Body of pancreas (tissue), 4 donors: ENCODE results near the gene DYNLRB2. TPM values are rescaled to one million over a fixed set of nuclear protein-coding genes. Genes with fewer than 3 reads are reported as not detected.

ENCODE experiments used
- ATAC-seq: fragments of 150-250 bp; one replicate; pipeline ENCODE4 v1.9.1; 2016
- DNase-seq, 4 donors: peaks; one replicate each; pipeline ENCODE4 v3.0.0-alpha.2; 2019
- H3K27ac ChIP-seq, 4 donors: fragments of 200-600 bp; sonication (generic); 1 replicate in 3 of 4; 2 replicates in 1 of 4; pipeline versions ENCODE4 v1.5.1 to v1.6.1; 2016 to 2019; ENCODE audit warnings: mild to moderate bottlenecking in 1 of 4, mixed read lengths in 1 of 4, moderate library complexity in 1 of 4
- H3K27me3 ChIP-seq, 2 donors: fragments of 200-600 bp; sonication (generic); one replicate each; pipeline ENCODE4 v1.6.0; 2016; ENCODE audit warnings: mild to moderate bottlenecking in 1 of 2
- H3K36me3 ChIP-seq, 2 donors: fragments of 200-600 bp; sonication (generic); replicated peaks in 1 of 2; 2 replicates each; pipeline ENCODE4 v1.5.1; 2016; ENCODE audit warnings: low read depth in 2 of 2; ENCODE audit not compliant: insufficient read depth in 1 of 2
- H3K4me1 ChIP-seq: fragments of 200-600 bp; sonication (generic); one replicate; pipeline ENCODE4 v1.6.0; 2016
- H3K4me3 ChIP-seq, 2 donors: fragments of 200-600 bp; sonication (generic); 1 replicate in 1 of 2; 2 replicates in 1 of 2; pipeline ENCODE4 v1.5.1; 2016 to 2019
- H3K9me3 ChIP-seq, 3 donors: fragments of 200-600 bp; sonication (generic); 1 replicate in 2 of 3; 2 replicates in 1 of 3; pipeline ENCODE4 v1.5.1; 2016
- CTCF ChIP-seq, 7 experiments: fragments of 450-650 bp in 4 of 7; fragments of 200-600 bp in 3 of 7; sonication (generic) in 3 of 7; IDR thresholded peaks; one replicate each; pipeline ENCODE4 v1.5.1; 2016 to 2019; ENCODE audit warnings: antibody characterized with exemption in 7 of 7
- POLR2A ChIP-seq, 3 donors: fragments of 450-650 bp; IDR thresholded peaks; one replicate each; pipeline ENCODE4 v1.6.1; 2016; ENCODE audit warnings: antibody characterized with exemption in 3 of 3, mild to moderate bottlenecking in 2 of 3
- WGBS, 2 donors: methylation state at CpG; one replicate each; pipeline ENCODE4 v1.1.5; 2017; 5-methylcytosine and 5-hydroxymethylcytosine counted together
- intact Hi-C: fragments of 100-400 bp; cut with DNase I; formaldehyde crosslinking; loops from one replicate; pipeline ENCODE4 v1.15.1; 2023
- total RNA-seq, 2 donors: library from RNA; depleted of rRNA; stranded (reverse); fragments of >200 nt; gene quantifications; one replicate each; pipeline ENCODE4 v1.1.0, GENCODE V29; 2016

The DYNLRB2 gene
- total RNA-seq, 2 donors from 2014 or later: not detected

DNA sequence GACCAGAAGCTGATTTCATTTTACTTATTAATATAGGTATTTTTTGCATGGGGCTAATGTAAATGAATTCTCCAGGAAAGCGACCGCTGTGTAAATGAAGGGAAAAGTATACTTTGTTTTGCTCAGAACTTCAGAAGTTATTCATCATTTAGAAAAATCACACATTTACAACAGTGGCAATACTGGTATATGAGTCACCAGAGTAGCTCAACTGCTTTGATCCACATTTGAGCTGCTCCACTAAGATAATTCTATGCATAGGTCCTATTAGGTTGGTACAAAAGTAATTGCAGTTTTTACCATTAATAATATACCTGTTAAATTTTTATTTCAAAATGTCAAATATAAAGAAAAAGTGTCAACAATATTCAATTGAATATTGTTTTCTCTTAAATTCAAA is 22.9 kb upstream of the DYNLRB2 start:
- Histone ChIP-seq H3K9me3 (no peaks in the 10 kb centered on the region), H3K36me3 (no peaks in the 10 kb centered on the region), H3K27me3 (peaks cover 0 to 5% of the 10 kb centered on the region in 2 donors), H3K27ac (no peak overlapping the region), H3K4me1 (no peaks in the 10 kb centered on the region), H3K4me3 (no peak overlapping the region)
- no peak for DNase-seq
- 61 to 73% methylated on average over 2 of the region's 2 CpGs for WGBS, 2 donors
- ATAC-seq: no peak
- intact Hi-C loops: no loop called here
- no peak for TF ChIP-seq POLR2A (IDR thresholded peaks at IDR 0.05)
- no peak for TF ChIP-seq CTCF (IDR thresholded peaks at IDR 0.05)

GRCh38 chr16:80518436-80518835 is 22.4 kb upstream of the DYNLRB2 start:
- no peaks in the 10 kb centered on the region for H3K36me3 ChIP-seq
- intact Hi-C loops: no loop called here
- H3K27ac ChIP-seq: no peak overlapping the region
- H3K9me3 ChIP-seq: no peaks in the 10 kb centered on the region
- ATAC-seq (no peak), DNase-seq (peak in 2 of 4 donors; percentile 9 to 14)
- WGBS, 2 donors: 28 to 38% methylated on average over 7 of the region's 7 CpGs
- peaks cover 0 to 5% of the 10 kb centered on the region in 2 donors for H3K27me3 ChIP-seq
- TF ChIP-seq POLR2A (IDR thresholded peaks at IDR 0.05) (no peak), CTCF (IDR thresholded peaks at IDR 0.05) (no peak)
- H3K4me1 ChIP-seq: no peaks in the 10 kb centered on the region
- H3K4me3 ChIP-seq: no peak overlapping the region

- no peak for DNase-seq
- no peak for ATAC-seq
- Histone ChIP-seq H3K27me3 (peaks cover 0 to 5% of the 10 kb centered on the region in 2 donors), H3K36me3 (no peaks in the 10 kb centered on the region), H3K9me3 (no peaks in the 10 kb centered on the region), H3K4me3 (no peak overlapping the region), H3K4me1 (no peaks in the 10 kb centered on the region), H3K27ac (no peak overlapping the region)
- TF ChIP-seq POLR2A (IDR thresholded peaks at IDR 0.05): no peak
- TF ChIP-seq CTCF (IDR thresholded peaks at IDR 0.05): no peak
- WGBS, 2 donors: 31 to 40% methylated on average over 3 of the region's 3 CpGs
- intact Hi-C loops: no loop called here
Measured at GRCh38 chr16:80519189-80519588, 21.6 kb upstream of the DYNLRB2 start.

DNA sequence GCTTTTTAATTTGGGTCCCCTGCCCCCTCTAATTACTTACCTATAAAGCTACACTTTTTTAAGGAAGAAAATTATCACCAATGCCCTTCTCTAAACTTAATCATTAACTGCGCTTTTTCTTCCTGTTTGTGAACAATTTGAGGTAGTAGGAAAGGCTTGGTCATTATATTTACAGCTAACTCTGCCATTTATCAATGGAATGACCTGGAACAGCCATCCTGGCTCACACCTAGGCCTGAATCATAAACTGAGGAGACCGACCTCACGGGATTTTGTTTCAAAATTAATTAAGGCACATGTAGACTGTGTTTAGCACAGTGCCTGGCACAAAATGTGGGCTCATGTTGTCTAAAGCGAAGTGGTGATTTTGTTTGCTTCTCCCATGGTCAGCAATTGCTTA is 15.4 kb upstream of the DYNLRB2 start:
- Histone ChIP-seq H3K27me3 (no peaks in the 10 kb centered on the region), H3K27ac (peak overlapping the region in 1 of 4 donors; percentile 24), H3K4me1 (peaks cover 8% of the 10 kb centered on the region), H3K36me3 (no peaks in the 10 kb centered on the region), H3K9me3 (no peaks in the 10 kb centered on the region), H3K4me3 (no peak overlapping the region)
- peak in 1 of 4 donors; percentile 6 for DNase-seq
- WGBS, 2 donors: 57 to 68% methylated on average over 4 of the region's 4 CpGs
- no peak for ATAC-seq
- TF ChIP-seq POLR2A (IDR thresholded peaks at IDR 0.05): no peak
- no peak for TF ChIP-seq CTCF (IDR thresholded peaks at IDR 0.05)
- intact Hi-C loops: no loop called here

GRCh38 chr16:80526418-80527061 is 14.3 kb upstream of the DYNLRB2 start:
- H3K4me3 ChIP-seq: no peak overlapping the region
- WGBS, 2 donors: 16 to 21% methylated on average over 6 of the region's 6 CpGs
- peak; percentile 69 for ATAC-seq

More at GRCh38 chr16:80526418-80527061, 14.3 kb upstream of the DYNLRB2 start:
- H3K27me3 ChIP-seq: no peaks in the 10 kb centered on the region
- peak; percentile 49 to 89 (median 75) for TF ChIP-seq CTCF (IDR thresholded peaks at IDR 0.05)
- TF ChIP-seq POLR2A (IDR thresholded peaks at IDR 0.05): no peak
- peaks cover 8% of the 10 kb centered on the region for H3K4me1 ChIP-seq
- H3K9me3 ChIP-seq: no peaks in the 10 kb centered on the region
- peak; percentile 54 to 61 (median 56) for DNase-seq
- H3K36me3 ChIP-seq: no peaks in the 10 kb centered on the region
- no peak overlapping the region for H3K27ac ChIP-seq
- intact Hi-C loops: no loop called here
